Astrocyte of the cerebellum (primary cell): ENCODE data around the gene GRIN3A.
A peak's percentile ranks its signal among the peaks of the same experiment; 100 is the strongest.
"Not testable (repeated sequence)": the region's sequence is repeated elsewhere in the genome, so short reads cannot be mapped to it uniquely, and the experiment has no call there.

Source experiments
- DNase-seq: peaks from one replicate; pipeline ENCODE4 v3.0.0-alpha.2; 2011; ENCODE audit warnings: low read depth
- H3K4me3 ChIP-seq: 2 replicates; pipeline ENCODE4 v1.5.1; 2011; ENCODE audit warnings: mild to moderate bottlenecking, low read depth, low read length, moderate library complexity
- CTCF ChIP-seq: IDR thresholded peaks from 2 replicates; pipeline ENCODE4 v1.5.1; 2012; ENCODE audit warnings: low read length, low read depth, moderate library complexity, mild to moderate bottlenecking; ENCODE audit errors: missing control alignments
- in situ Hi-C: cut with HindIII; loops from 2 replicates; pipeline ENCODE4 v1.10.0; 2017; ENCODE audit warnings: low sequenced_read_pairs

Gene GRIN3A

GRCh38 chr9:101590901-101591300, 147.5 kb downstream of the GRIN3A start:
- in situ Hi-C loops: no loop called here
- no peak overlapping the region for H3K4me3 ChIP-seq
- no peak for DNase-seq
- no peak for TF ChIP-seq CTCF

- DNase-seq, H3K4me3 ChIP-seq, in situ Hi-C loops: not testable (repeated sequence)
Measured at GRCh38 chr9:101590074-101590473, 148.4 kb downstream of the GRIN3A start.

GRCh38 chr9:101587332-101588043, 151.0 kb downstream of the GRIN3A start:
- no peak for DNase-seq
- H3K4me3 ChIP-seq: no peak overlapping the region
- TF ChIP-seq CTCF: no peak
- in situ Hi-C loops: no loop called here

- no peak overlapping the region for H3K4me3 ChIP-seq
- DNase-seq: no peak
- in situ Hi-C loops: no loop called here
- no peak for TF ChIP-seq CTCF
Measured at GRCh38 chr9:101586651-101587050, 151.8 kb downstream of the GRIN3A start.

- no peak for TF ChIP-seq CTCF
Measured at GRCh38 chr9:101585740-101586139, 152.7 kb downstream of the GRIN3A start.

GRCh38 chr9:101582553-101582952, 155.9 kb downstream of the GRIN3A start:
- peak; percentile 12 for DNase-seq
- H3K4me3 ChIP-seq: no peak overlapping the region
- in situ Hi-C loops: no loop called here
- no peak for TF ChIP-seq CTCF

More at GRCh38 chr9:101585740-101586139, 152.7 kb downstream of the GRIN3A start:
- no peak for DNase-seq
- no peak overlapping the region for H3K4me3 ChIP-seq
- in situ Hi-C loops: no loop called here

GRCh38 chr9:101579711-101580545, 158.5 kb downstream of the GRIN3A start:
- in situ Hi-C loops: no loop called here
- DNase-seq: no peak
- TF ChIP-seq CTCF: no peak
- no peak overlapping the region for H3K4me3 ChIP-seq
